Measurements from ENCODE around the gene KCNB1. TPM values are rescaled to one million over a fixed set of nuclear protein-coding genes. Genes with fewer than 3 reads are reported as not detected.
"Not testable (repeated sequence)": the region's sequence is repeated elsewhere in the genome, so short reads cannot be mapped to it uniquely, and the experiment has no call there.

The KCNB1 gene
- total and polyA plus RNA-seq, 4 donors, result under 0.01 to 3.4 (median 1.4) TPM

DNA sequence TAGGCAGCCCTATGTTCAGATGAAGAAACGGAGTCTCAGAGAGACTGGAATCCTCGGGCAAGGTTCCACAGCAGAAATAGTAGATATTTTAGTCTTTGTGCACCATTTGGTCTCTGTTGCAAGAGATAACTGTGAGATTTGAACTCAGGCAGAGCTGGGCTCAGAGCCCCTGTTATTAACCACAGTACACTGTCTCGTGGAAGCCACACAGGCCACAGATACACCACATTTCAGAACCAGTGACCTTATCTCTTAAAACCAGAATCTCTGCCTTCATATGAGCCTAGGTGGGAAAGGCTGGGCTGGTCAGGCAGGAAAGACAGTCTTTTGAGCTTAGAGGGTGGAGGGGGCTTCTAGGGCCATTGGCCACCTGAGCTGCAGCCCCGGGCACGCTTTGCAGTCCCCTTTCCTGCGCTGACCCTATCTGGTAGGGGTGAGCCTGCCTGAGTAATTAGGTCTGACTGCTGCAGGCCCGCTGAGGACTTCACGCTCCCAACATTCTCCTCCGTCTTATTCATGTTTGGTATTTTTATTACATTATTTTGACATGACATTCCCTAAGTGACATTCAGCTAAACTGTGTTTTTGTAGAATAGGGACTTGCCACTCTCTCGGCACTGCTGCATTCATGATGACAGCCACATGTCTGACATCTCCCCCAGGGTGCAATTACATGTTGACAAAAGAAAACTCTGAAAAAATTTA, 71.1 kb downstream of the KCNB1 start (continued):
- TF ChIP-seq REST (IDR thresholded peaks at IDR 0.05), result no peak

DNA sequence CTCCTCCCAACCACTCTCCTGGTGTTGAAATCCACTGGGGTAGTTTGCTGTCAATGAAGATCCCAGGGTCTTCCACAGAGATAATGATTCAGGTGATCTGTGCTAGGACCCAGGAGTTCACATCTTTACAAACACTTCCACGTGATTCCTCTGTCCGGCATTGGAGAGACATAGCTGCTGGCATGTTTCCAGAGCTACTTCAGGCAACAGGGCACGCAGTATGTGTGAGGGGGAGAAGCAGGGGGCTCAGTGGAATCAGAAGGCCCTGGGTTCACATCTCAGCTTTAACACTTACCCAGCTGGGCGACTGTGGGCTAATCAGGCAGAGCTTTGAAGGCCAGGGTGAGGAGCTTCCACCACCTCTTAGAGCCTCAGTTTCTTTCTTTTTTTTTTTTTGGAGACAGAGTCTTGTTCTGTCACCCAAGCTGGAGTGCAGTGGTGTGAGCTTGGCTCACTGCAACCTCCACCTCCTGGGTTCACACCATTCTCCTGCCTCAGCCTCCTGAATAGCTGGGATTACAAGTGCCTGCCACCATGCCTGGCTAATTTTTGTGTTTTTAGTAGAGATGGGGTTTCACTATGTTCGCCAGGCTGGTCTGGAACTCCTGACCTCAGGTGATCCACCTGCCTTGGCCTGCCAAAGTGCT, 72.4 kb downstream of the KCNB1 start:
- not testable (repeated sequence) for H3K9me3 ChIP-seq (ENCODE audit: control insufficient read depth in 4 of 4, low read length in 3 of 4); H3K36me3 ChIP-seq (ENCODE audit: control insufficient read depth in 4 of 4, insufficient read depth in 3 of 4, low read depth in 1 of 4, low read length in 3 of 4); H3K4me3 ChIP-seq (ENCODE audit: low read depth in 1 of 3, low read length in 3 of 3); H3K27me3 ChIP-seq (ENCODE audit: control insufficient read depth in 4 of 4, insufficient read depth in 4 of 4, low read length in 3 of 4); H3K9ac ChIP-seq (ENCODE audit: low read depth in 1 of 2, low read length in 2 of 2); DNase-seq (ENCODE audit: low spot score); H3K4me1 ChIP-seq (ENCODE audit: control insufficient read depth in 4 of 4, insufficient read depth in 4 of 4, low read length in 3 of 4); H3K27ac ChIP-seq (ENCODE audit: low read depth in 1 of 2, low read length in 2 of 2)
- 68% methylated on average over 5 of the region's 5 CpGs for WGBS

DNA sequence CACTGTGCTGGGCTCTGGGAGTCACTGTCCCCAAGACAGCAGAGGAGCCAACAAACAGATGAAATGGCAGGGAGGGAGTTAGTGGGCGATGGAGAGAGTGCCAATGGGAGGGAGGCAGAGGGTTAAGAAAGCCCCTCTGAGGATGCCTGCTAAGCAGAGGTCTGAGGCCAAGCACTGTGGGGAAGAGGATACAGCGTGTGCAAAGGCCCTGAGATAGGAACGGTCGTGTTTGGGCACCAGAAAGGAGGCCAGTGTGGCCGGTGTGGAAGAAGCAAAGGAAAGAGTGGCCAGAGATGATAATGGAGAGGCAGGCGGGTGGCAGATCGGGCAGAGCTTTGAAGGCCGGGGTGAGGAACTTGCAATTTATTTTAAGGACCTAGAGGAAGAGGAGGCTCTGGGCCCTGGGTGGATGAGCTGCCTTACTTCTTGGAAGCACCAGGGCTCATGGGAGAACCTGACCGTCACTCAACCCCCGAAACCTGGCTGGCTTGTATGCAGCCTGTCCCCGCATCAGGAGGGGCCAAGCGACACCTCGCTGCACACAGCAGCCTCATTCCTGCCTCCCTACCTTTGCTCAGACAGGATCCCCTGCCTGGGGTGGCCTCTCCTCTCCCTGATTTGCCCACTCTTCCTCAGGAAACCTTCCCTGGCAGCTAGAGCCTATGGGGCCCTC, 73.0 kb downstream of the KCNB1 start:
- Histone ChIP-seq H3K27me3 (ENCODE audit: control insufficient read depth in 4 of 4, insufficient read depth in 4 of 4, low read length in 3 of 4) (no peaks in the 10 kb centered on the region), H3K9ac (ENCODE audit: low read depth in 1 of 2, low read length in 2 of 2) (no peak overlapping the region), H3K4me3 (ENCODE audit: low read depth in 1 of 3, low read length in 3 of 3) (no peak overlapping the region), H3K36me3 (ENCODE audit: control insufficient read depth in 4 of 4, insufficient read depth in 3 of 4, low read depth in 1 of 4, low read length in 3 of 4) (no peaks in the 10 kb centered on the region), H3K27ac (ENCODE audit: low read depth in 1 of 2, low read length in 2 of 2) (no peak overlapping the region), H3K9me3 (ENCODE audit: control insufficient read depth in 4 of 4, low read length in 3 of 4) (no peaks in the 10 kb centered on the region), H3K4me1 (ENCODE audit: control insufficient read depth in 4 of 4, insufficient read depth in 4 of 4, low read length in 3 of 4) (no peaks in the 10 kb centered on the region)
- 95% methylated on average over 13 of the region's 13 CpGs for WGBS
- TF ChIP-seq RAD21 (IDR thresholded peaks at IDR 0.05), result no peak
- no peak for TF ChIP-seq SP1 (IDR thresholded peaks at IDR 0.05)
- no peak for TF ChIP-seq REST (IDR thresholded peaks at IDR 0.05)
- TF ChIP-seq, protein P1, sequence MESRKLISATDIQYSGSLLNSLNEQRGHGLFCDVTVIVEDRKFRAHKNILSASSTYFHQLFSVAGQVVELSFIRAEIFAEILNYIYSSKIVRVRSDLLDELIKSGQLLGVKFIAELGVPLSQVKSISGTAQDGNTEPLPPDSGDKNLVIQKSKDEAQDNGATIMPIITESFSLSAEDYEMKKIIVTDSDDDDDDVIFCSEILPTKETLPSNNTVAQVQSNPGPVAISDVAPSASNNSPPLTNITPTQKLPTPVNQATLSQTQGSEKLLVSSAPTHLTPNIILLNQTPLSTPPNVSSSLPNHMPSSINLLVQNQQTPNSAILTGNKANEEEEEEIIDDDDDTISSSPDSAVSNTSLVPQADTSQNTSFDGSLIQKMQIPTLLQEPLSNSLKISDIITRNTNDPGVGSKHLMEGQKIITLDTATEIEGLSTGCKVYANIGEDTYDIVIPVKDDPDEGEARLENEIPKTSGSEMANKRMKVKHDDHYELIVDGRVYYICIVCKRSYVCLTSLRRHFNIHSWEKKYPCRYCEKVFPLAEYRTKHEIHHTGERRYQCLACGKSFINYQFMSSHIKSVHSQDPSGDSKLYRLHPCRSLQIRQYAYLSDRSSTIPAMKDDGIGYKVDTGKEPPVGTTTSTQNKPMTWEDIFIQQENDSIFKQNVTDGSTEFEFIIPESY (IDR thresholded peaks at IDR 0.05), result no peak
- TF ChIP-seq HNF4A (conservative IDR thresholded peaks at IDR 0.05), result no peak
- no peak for TF ChIP-seq GABPA (IDR thresholded peaks at IDR 0.05 in 1 of 2, conservative IDR thresholded peaks at IDR 0.05 in 1 of 2)
- no peak for TF ChIP-seq YY1 (IDR thresholded peaks at IDR 0.05)
- no peak for DNase-seq (ENCODE audit: low spot score)
